OCI-M1 (cell line): ENCODE results near the gene SALL4.
"Not testable (repeated sequence)": the region's sequence is repeated elsewhere in the genome, so short reads cannot be mapped to it uniquely, and the experiment has no call there.

Experiments used
- DNase-seq: peaks from one replicate; lab custom pipeline; 2025; lab: John Stamatoyannopoulos, UW

The SALL4 gene

DNA sequence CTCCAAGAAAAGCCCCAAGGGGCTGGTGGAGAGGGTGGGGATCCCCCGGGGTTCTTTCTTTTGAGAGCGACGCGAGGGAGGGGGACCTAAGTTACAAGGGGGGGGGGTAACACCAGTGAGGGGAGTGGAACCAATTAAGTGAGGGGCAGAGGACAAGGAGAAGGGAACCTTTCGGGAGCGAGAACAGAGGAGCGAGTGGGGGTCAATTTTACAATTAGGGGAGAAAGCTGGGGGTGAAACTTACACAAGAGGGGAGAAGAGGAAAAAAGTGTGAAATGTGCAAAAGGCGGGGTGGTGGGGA is 548 bp downstream of the SALL4 start:
- DNase-seq: no peak

DNA sequence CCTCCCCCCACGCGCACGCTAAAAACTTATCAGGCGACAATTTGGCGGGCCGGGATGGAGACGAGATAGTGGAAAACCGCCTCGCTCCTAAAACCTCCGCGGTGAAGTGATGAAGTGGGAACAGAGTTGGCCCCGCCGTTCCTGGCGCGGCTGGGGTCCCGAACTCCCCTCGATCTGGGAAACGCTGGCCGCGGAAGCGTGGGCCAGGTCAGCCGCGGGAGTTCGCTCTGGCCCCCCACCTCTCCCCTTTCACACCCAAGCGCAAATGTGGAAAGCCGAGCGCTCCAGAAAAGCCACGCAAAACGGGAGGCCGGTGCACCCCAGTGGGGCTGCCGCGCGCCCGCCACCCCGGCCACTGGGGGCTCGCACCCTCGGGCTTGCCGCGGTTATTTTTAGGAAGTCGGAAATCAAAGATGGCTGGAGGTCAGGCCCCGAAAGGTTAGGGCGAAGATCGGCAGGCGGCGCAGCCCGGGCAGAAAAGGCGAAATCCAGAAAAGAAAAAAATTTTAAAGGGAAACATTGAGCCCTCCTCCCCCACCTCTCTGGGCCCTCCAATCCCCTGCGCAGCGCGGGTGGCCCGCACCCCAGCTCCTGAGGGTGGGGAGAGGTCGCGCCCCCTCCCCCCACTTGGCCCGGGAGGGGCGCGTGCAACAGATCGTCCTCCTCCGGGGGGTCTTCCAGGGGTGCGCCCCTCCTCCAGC is 1.0 kb downstream of the SALL4 start:
- DNase-seq: no peak

GRCh38 chr20:51800872-51801121 is 1.5 kb downstream of the SALL4 start:
- DNase-seq: no peak

GRCh38 chr20:51800060-51800871 is 2.1 kb downstream of the SALL4 start:
- peak; percentile 13 for DNase-seq

DNA sequence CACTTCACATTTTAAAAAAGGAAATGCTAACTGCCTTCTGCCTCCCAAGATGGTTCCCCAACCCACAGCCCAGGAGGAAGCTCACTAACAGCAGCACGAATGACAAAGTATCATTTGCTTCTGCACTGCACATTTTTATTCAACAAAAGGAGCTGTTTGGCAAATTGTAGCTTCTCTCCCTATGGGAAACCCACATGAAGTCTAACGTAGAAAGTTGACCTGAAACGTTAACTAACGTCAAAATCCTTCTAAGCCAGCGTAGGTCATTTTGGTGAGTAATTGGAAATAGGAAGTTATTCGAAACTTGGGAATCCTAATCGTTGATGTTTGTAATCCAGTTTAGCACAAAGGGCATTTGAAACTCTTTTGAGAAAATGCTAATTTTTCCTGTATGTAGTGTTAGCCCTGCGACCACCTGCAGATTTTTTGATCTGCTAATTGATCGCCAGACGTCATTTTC is 2.9 kb downstream of the SALL4 start:
- DNase-seq: no peak

GRCh38 chr20:51797357-51798025 is 4.8 kb downstream of the SALL4 start:
- no peak for DNase-seq

GRCh38 chr20:51796340-51796739 is 6.0 kb downstream of the SALL4 start:
- peak; percentile 26 for DNase-seq

- DNase-seq: no peak
Observed at GRCh38 chr20:51792960-51793359, 9.4 kb downstream of the SALL4 start.

- no peak for DNase-seq
Observed at GRCh38 chr20:51791626-51792025, 10.7 kb downstream of the SALL4 start.

- DNase-seq: no peak
Observed at GRCh38 chr20:51790256-51790655, 12.1 kb downstream of the SALL4 start.

DNA sequence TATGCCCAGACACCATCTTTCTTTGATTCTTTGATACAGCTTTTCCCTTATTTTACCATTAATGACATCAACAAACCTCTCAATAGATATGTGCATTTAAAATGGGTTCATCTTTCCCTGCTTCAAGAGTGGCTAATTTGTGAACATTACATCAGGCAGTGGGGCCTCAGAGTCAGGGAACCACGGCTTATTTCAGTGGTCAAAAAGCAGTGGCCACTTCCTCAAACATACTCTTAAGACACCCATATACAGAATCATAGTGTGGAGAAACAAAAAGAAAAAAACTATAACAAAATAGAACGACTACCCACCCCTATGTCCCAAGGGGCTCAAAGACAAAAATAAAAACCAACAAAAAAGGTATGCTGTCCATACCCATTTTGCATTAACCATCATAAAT is 12.9 kb downstream of the SALL4 start:
- peak; percentile 20 for DNase-seq

DNA sequence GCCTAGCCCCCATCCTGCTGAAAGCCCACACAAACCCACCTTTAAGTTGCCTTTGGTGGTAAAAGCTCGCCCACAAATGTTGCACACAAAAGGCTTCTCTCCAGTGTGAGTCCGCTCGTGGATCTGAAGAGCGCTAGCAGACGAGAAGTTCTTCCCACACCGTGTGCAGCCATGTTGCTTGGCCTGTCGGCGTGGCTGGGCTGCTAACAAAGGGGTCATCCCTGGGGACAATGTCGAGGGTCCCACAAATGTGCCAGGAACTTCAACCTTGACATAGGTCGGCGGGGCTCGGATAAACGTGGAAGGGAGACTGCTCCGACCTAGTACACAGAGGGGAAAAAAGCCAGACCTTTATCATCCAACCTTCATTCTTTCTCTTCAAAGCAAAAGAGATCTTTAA is 13.5 kb downstream of the SALL4 start:
- DNase-seq: no peak

- no peak for DNase-seq
Observed at GRCh38 chr20:51784299-51784698, 18.0 kb downstream of the SALL4 start.

GRCh38 chr20:51778229-51778759 is 24.0 kb downstream of the SALL4 start:
- DNase-seq: not testable (repeated sequence)

DNA sequence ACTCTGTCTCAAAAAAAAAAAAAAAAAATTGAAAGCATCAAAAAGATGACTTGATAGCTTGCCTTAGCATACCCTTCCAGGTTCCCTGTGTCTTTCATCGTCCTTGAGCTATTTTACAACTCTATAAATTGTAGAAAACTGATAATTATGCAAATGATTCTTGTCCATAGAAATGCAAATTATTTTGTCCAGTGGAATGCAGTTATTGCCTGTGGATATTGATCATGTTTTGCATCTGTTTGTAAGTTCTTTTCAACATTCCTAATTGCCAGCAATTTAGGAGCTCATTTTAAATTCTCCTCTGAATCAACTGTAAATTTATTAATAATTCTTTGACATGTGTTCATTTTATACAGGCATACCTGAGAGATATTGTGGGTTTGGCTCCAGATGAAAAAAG is 27.1 kb downstream of the SALL4 start:
- no peak for DNase-seq

DNA sequence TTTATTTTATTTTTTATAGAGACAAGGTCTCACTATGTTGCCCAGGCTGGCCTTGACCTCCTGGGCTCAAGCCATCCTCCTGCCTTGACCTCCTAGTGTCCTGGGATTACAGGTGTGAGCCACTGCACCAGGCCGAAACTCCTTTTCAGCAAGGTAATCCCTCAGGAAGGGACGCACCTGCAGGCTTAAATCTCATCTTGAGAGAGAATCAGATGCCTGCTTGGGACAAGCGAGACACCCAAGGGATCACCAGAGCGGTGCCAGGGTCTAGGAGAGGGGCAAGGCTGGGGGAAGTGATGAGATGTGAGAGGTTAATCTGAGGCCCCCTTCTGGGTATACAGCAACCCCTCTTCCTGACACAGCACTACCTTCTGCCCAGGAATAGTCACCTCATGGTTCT is 30.1 kb downstream of the SALL4 start:
- no peak for DNase-seq

DNA sequence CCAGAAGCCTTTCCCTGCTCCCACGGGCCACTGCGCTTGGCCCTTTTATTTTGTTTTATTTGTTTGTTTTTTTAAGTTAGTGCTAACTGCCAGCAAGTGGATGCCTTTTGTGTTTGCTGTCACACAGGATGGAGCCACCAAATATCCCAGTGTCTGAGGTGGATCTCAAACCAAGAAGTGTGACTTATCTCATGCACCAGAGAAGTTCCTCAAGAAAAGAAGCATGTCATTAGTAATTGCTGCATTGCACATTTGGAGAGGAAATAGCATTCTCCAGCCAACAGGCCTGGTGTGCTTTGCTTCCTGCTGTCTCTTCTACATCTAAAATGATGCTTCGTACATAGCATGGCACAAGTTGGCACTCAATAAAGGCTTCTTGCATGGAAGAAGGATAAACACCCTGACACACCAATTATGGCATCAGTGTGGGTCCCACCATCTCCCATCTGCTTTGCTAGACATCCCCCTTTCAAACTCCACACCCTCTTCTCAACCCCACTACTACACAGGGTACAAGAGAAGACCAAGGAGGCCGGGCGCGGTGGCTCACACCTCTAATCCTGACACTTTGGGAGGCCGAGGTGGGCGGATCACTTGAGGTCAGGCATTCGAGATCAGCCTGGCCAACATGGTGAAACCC is 32.2 kb downstream of the SALL4 start:
- no peak for DNase-seq

DNA sequence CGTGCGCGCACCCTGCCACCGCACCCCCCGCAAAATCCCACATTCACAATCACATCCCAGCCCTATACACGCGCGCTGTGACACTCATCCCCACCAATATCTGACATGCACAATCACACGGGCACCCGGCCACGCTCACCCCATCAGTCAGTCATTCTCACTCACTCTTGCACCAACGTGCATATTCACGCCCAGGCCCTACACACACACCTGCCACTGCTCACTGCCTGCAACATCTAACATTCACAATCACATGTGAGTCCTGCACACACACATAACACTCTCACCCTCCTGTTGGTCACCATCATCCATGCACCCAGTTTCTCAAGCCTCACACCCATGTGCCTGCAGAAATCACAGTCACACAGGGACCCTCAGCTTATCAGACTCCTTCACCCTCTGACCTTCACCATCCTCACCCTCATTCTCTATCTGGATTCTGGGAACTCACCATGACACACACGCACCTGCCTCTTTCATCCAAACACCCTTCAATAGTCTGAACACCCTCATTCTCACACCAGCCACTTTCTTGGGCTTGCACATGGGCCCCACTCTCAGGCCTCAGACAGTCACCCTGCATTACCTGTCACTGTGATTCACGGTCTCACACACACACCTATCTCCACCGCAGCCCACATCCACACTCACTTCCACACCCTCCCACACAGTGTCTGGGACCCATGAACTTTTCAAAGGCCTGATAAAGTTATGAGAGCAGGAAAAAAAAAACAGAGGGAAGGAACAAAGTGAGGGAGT is 33.4 kb downstream of the SALL4 start:
- DNase-seq: no peak

- DNase-seq: no peak
Observed at GRCh38 chr20:51767867-51768758, 34.2 kb downstream of the SALL4 start, which contains the start of gene ATP9A. Gene ATP9A (minus strand): TSS chr20:51768390. CDS start chr20:51768369, 21 bp downstream.

DNA sequence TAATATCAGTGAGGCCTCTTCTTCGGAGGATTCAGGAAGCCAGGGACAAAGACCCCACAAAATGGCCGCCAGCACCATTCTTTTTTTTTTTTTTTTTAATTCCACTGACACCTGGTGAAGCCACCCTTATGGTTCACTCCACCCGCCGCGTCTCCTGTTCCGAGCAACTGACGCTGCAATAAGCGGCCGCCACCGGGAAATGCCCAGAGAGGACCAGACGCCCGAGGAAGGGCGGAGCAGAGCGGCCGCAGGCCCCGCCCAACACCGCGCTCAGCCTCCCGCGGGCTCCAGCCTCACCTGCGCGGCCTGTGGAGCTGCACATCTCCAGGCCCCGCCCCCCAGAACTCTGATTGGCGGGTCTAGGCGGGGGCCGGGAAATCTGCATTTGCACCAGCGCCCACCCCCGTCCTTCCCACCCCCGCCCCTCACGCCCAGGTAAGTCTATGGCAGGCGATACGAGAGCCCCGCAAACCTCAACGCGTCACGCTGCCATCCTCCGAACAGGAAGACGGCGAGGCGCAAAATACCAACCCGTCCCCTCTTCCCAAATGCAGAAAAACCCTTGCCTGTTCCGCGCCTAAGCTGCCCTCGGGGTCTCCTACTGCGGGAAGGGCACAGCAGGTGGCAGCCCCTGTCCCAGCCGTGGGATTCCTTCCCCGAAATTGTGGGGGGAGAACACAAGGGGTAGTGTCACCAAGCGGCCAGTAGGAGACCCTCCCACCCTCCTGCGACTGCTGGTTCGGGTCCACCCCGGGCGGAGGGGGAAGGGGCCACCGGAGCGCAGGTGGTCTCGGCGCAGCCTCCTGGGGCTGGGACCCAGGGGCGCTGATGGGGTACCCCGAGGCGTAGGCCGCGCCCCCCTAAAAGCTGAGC is 35.1 kb downstream of the SALL4 start:
- no peak for DNase-seq
